Measurements from ENCODE around the gene LRRC8D. TPM values are rescaled to one million over a fixed set of nuclear protein-coding genes. Genes with fewer than 3 reads are reported as not detected.

LRRC8D gene
- total RNA-seq, 1 experiment from 2014 or later, result 15.0 TPM

GRCh38 chr1:89876463-89876862, 55.6 kb downstream of the LRRC8D start:
- POLR2A ChIA-PET, result no interaction called here
- BruUV-seq (replicated peaks), result no TSS peak
- no peak for TF ChIP-seq EGR1 (IDR thresholded peaks at IDR 0.05; ENCODE audit: low read depth)
- no peak for TF ChIP-seq POLR2A (IDR thresholded peaks at IDR 0.05; ENCODE audit: borderline replicate concordance, extremely low read depth, insufficient read depth, insufficient read length)
- TF ChIP-seq EZH2 (IDR thresholded peaks at IDR 0.05), result no peak
- TF ChIP-seq ZFX (IDR thresholded peaks at IDR 0.05), result no peak
- no peak for TF ChIP-seq CEBPB (IDR thresholded peaks at IDR 0.05; ENCODE audit: low read depth)
- TF ChIP-seq FOSL1 (IDR thresholded peaks at IDR 0.05; ENCODE audit: low read depth), result no peak
- no peak for TF ChIP-seq ELF1 (IDR thresholded peaks at IDR 0.05; ENCODE audit: borderline replicate concordance, low read depth)
- no peak for TF ChIP-seq REST (IDR thresholded peaks at IDR 0.05; ENCODE audit: low read depth)
- TF ChIP-seq, protein P1, sequence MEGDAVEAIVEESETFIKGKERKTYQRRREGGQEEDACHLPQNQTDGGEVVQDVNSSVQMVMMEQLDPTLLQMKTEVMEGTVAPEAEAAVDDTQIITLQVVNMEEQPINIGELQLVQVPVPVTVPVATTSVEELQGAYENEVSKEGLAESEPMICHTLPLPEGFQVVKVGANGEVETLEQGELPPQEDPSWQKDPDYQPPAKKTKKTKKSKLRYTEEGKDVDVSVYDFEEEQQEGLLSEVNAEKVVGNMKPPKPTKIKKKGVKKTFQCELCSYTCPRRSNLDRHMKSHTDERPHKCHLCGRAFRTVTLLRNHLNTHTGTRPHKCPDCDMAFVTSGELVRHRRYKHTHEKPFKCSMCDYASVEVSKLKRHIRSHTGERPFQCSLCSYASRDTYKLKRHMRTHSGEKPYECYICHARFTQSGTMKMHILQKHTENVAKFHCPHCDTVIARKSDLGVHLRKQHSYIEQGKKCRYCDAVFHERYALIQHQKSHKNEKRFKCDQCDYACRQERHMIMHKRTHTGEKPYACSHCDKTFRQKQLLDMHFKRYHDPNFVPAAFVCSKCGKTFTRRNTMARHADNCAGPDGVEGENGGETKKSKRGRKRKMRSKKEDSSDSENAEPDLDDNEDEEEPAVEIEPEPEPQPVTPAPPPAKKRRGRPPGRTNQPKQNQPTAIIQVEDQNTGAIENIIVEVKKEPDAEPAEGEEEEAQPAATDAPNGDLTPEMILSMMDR (IDR thresholded peaks at IDR 0.05 in 2 of 3, conservative IDR thresholded peaks at IDR 0.05 in 1 of 3; ENCODE audit: borderline replicate concordance in 1 of 3, insufficient read depth in 1 of 3, low read depth in 2 of 3, low read length in 2 of 3), result no peak
- intact Hi-C loops (cut with micrococcal nuclease), result no loop called here
- no peaks in the 10 kb centered on the region; the same call in 1 of the 2 replicates for H3K79me2 ChIP-seq (ENCODE audit: insufficient read depth, low read length)
- H3K27me3 ChIP-seq (ENCODE audit: insufficient read depth, low read length), result no peaks in the 10 kb centered on the region
- no peaks in the 10 kb centered on the region for H4K20me1 ChIP-seq (ENCODE audit: insufficient read depth)
- no peak overlapping the region for H2AFZ ChIP-seq (ENCODE audit: low read depth, low read length, poor library complexity, severe bottlenecking)
- no peak overlapping the region for H3K4me2 ChIP-seq (ENCODE audit: low read length)
- no peak overlapping the region for H3K4me3 ChIP-seq (replicated peaks in 1 of 2; ENCODE audit: low read depth in 1 of 2, low read length in 2 of 2)
- no peak for DNase-seq (ENCODE audit: low read depth, low spot score)
- H3K4me1 ChIP-seq (ENCODE audit: control insufficient read depth in 1 of 2, insufficient read depth in 2 of 2, low read length in 2 of 2), result no peaks in the 10 kb centered on the region
- no peak overlapping the region for H3K27ac ChIP-seq (ENCODE audit: low read depth, low read length)
- H3K36me3 ChIP-seq (ENCODE audit: control insufficient read depth in 1 of 2, insufficient read depth in 2 of 2, low read length in 2 of 2), result no peaks in the 10 kb centered on the region
- no peaks in the 10 kb centered on the region for H3K9me2 ChIP-seq (ENCODE audit: insufficient read depth)
- RAD21 ChIA-PET (ENCODE audit: low non-redundant PET in 1 of 2, low total read pairs in 2 of 2, uncharacterized antibody in 2 of 2, unreplicated experiment in 2 of 2), result no interaction called here
- no peak overlapping the region for H3K9ac ChIP-seq (ENCODE audit: low read length)
- ATAC-seq, result no peak
- CTCF ChIA-PET, result no interaction called here
- no peaks in the 10 kb centered on the region; a peak in 1 of 4 replicates for H3K9me3 ChIP-seq (ENCODE audit: control insufficient read depth in 1 of 2, insufficient read depth in 1 of 2, low read depth in 1 of 2, low read length in 2 of 2)

All from HCT116 (cell line).